CD4-positive, alpha-beta T cell treated with Interleukin-15 for 1 hour (primary cell): ENCODE results near the gene ALDH1L1.
"Not testable (repeated sequence)": the region's sequence is repeated elsewhere in the genome, so short reads cannot be mapped to it uniquely, and the experiment has no call there.

ENCODE experiments used
- DNase-seq: peaks from one replicate; pipeline ENCODE4 v3.0.0-alpha.2; 2020

ALDH1L1 gene

GRCh38 chr3:126078866-126079265 lies 101.5 kb downstream of the ALDH1L1 start:
- no peak for DNase-seq

GRCh38 chr3:126077754-126078153 lies 102.6 kb downstream of the ALDH1L1 start:
- no peak for DNase-seq

GRCh38 chr3:126076140-126076539 lies 104.2 kb downstream of the ALDH1L1 start:
- no peak for DNase-seq

- DNase-seq, result no peak
Measured at GRCh38 chr3:126070146-126070545, 110.2 kb downstream of the ALDH1L1 start.

- no peak for DNase-seq
Measured at GRCh38 chr3:126067959-126068358, 112.4 kb downstream of the ALDH1L1 start.

- not testable (repeated sequence) for DNase-seq
Measured at GRCh38 chr3:126066676-126067075, 113.7 kb downstream of the ALDH1L1 start.

GRCh38 chr3:126065876-126066275 lies 114.5 kb downstream of the ALDH1L1 start:
- no peak for DNase-seq

GRCh38 chr3:126064627-126065258 lies 115.6 kb downstream of the ALDH1L1 start:
- DNase-seq, result no peak

GRCh38 chr3:126063358-126063965 lies 116.9 kb downstream of the ALDH1L1 start:
- no peak for DNase-seq

GRCh38 chr3:126061301-126062032 lies 118.9 kb downstream of the ALDH1L1 start:
- DNase-seq, result no peak

GRCh38 chr3:126060613-126061145 lies 119.7 kb downstream of the ALDH1L1 start:
- no peak for DNase-seq

- DNase-seq, result no peak
Measured at GRCh38 chr3:126058666-126059065, 121.7 kb downstream of the ALDH1L1 start.

- DNase-seq, result no peak
Measured at GRCh38 chr3:126057936-126058335, 122.5 kb downstream of the ALDH1L1 start.

GRCh38 chr3:126057501-126057819 lies 122.9 kb downstream of the ALDH1L1 start:
- no peak for DNase-seq

GRCh38 chr3:126056681-126057500 lies 123.5 kb downstream of the ALDH1L1 start:
- DNase-seq, result no peak

GRCh38 chr3:126056088-126056487 lies 124.3 kb downstream of the ALDH1L1 start:
- no peak for DNase-seq

- DNase-seq, result no peak
Measured at GRCh38 chr3:126054870-126055269, 125.5 kb downstream of the ALDH1L1 start.

- DNase-seq, result no peak
Measured at GRCh38 chr3:126053949-126054569, 126.3 kb downstream of the ALDH1L1 start.
